NCI-H526 treated with DMSO at 0.1 percent for 48 hours (cell line): ENCODE measurements around the gene ANK2.
"Not testable (repeated sequence)": the region's sequence is repeated elsewhere in the genome, so short reads cannot be mapped to it uniquely, and the experiment has no call there.

Experiments
- DNase-seq: peaks from one replicate; lab custom pipeline; 2025; lab: John Stamatoyannopoulos, UW

The ANK2 gene

DNA sequence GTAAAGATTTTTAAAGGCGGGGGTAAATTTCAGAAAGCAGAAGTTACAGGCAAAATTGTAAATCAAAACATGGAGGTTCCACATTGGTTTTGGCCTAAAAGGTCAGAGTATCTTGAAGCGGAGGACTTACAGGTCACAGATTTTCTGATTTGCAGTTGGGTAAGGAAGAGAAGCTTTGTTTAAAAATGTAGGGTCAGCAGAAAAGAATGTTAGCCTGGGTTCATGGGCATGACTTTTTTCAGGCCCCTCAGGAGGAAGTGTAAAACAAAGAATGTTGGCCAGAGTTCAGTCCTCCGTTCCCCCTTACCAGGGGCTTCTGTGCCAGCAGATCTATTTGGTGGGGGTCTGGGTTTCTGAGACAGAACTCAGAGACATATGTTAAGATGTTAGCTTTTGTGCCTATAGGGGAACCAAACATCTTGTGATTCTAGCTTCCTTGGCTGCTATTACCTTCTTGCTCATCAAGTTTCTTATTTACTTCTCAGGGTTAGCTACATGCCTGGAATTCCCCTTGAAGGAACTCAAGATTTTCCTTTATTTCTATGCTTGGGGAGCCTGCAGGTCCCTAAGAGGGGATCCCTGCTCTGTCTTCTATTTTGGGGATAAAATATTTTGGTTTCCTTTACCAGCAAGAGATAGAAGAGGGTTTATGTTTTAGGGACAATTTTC lies 160.3 kb downstream of the ANK2 start:
- DNase-seq: no peak

DNA sequence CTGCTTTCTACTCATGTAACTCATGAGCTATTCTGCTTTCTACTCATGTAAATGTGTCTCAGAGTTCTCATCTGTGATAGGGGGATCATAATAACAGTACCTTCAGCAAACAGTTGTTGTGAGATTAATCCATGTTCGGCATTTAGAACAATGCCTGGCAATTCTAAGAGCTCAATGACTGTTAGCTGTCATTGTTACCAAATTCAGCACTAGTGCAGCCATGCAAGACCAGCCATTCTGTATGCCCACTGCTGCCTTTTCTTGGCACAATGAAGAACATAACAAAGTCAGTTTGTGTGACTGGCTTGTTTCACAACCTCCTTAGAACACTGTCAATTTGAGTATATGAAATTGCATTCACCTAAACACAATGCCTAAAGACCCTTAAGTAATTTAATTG lies 163.2 kb downstream of the ANK2 start:
- no peak for DNase-seq

DNA sequence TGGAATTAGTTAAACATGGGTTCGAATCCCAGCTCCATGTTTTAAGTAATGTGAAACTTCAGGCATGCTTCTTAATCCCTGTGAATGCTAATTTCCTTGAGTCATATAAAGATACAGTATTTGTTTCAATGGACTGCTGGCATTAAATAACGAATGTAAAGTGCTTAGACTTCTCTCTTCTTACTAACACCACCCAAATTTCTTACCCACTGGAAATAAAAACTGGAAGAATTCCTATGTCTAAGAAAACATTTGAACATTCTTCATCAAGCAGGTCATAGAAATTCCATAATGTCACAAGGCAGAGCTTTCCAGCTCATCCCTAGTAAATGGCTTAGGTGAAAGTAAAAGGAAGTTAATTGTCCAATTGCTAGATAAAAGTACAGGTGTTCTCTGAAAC lies 172.5 kb downstream of the ANK2 start:
- DNase-seq: no peak

DNA sequence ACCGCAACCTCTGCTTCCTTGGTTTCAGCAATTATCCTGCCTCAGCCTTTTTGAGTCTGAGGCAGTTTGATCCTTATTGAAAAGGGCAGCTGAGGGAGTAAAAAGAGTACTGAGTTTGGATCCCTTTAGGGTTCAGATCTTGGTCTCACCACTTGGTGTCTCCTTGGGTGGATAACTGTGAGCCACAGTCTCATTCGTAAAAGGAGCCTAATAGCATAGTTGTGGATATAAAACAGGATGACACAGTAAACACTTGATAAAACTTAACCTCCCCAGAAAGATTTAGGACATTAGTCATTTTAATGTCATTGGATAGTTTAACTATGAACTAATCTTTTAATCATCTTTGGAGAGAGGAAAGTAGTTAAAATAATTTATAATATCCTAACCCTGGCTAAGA lies 173.0 kb downstream of the ANK2 start:
- no peak for DNase-seq

DNA sequence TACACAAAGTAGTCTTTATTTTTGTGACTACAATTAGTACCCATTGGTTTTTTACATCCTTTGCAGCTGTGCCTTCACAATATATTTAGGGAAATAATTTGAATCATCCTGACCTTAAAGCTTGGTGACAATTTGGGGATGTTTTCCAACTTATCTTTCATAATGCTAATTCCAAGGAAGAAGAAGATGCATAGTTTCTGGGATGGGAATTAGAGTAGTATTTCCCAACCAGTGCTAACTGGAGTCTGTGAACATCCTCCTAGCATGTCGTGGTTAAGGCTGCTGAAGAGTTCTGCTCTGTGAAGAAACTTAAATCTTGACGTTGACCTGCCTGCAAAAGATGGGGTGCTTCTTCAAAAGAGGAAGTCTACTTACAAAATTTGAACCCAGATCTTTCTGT lies 173.5 kb downstream of the ANK2 start:
- DNase-seq: no peak

DNA sequence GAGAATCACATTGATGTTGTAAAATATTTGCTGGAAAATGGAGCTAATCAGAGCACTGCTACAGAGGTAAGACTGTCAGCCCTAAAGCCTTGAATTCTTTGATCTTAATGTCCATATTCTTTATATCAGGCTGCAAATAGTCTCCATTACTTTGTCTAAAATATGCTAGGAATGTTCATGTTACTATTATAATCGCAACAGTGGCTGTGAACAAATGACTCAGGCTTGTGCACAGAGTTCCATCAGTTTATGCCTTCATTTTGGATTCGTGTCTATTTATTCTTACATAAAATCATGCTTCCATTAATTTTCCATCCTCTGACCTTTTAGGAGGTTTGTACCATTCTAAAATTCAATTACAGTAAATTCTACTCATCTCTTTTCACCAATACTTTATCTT lies 182.7 kb downstream of the ANK2 start:
- no peak for DNase-seq

DNA sequence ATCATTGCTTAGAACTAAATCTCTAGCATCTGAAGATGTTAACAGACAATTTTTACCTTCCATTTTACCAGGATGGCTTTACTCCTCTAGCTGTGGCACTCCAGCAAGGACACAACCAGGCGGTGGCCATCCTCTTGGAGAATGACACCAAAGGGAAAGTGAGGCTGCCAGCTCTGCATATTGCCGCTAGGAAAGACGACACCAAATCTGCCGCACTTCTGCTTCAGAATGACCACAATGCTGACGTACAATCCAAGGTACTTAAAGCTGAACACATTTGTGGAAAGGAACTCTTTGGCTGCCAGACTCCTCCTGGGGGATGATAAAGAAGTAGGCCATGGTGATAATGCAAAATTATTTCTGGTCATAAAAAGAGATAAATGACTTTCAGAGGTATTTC lies 187.5 kb downstream of the ANK2 start:
- no peak for DNase-seq

DNA sequence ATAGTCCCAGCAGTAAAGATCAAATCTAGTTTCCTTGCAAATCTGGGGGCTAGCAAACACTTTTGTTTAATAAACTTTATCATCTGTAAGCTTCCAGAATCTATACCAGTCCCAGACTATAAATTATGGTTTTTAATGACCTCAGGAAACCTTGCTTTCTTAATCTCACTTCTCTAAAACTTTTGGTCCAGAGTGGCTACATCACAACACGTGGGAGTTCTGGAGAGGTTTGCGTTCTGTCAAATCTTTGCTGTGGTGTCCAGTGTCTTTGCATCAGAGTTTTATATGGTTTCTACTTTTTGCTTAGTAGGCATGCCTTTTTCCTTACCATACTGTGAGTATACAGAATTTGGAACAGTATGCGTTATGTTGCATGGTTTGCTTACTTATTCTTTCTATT lies 193.9 kb downstream of the ANK2 start:
- no peak for DNase-seq

DNA sequence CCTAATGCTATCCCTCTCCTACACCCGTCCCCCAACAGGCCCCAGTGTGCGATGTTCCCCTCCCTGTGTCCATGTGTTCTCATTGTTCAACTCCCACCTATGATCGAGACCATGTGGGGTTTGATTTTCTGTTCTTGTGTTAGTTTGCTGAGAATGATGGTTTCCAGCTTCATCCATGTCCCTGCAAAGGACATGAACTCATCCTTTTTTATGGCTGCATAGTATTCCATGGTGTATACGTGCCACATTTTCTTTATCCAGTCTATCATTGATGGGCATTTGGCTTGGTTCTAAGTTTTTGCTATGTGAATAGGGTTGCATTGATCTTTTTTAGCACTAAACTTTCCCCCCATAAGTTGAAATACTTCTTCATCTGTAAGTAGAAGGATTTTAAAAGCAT lies 195.3 kb downstream of the ANK2 start:
- DNase-seq: not testable (repeated sequence)

DNA sequence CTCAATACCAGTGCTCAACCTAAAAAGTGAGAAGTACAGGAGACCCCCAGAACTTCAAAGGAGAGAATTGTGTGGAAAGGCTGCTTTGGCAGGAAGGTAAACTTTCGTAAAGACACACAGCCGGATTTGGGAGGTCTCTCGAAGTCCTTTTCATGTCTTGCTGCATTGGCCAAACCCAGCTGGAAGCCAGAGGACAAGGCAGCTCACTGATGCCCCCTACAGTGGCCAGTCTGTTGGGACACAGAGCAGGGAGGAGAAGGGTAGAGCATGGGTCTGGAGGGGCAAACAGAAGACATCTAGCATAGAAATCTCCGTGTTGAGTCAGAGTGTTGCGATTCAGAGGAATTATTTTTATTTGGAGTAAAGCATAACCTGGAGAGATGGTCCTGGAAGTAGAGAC lies 198.9 kb downstream of the ANK2 start:
- DNase-seq: no peak

DNA sequence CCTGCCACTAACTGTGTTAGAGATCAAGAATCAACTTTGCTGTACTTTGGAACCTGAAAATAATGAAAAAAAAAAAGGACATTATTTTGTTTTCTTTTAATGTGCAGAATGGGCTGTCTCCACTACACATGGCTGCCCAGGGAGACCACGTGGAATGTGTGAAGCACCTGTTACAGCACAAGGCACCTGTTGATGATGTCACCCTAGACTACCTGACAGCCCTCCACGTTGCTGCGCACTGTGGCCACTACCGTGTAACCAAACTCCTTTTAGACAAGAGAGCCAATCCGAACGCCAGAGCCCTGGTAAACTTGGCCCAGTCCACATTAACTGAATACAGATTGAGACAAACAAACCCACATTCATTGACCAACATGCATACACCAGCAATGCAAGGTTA lies 206.2 kb downstream of the ANK2 start:
- DNase-seq: no peak

DNA sequence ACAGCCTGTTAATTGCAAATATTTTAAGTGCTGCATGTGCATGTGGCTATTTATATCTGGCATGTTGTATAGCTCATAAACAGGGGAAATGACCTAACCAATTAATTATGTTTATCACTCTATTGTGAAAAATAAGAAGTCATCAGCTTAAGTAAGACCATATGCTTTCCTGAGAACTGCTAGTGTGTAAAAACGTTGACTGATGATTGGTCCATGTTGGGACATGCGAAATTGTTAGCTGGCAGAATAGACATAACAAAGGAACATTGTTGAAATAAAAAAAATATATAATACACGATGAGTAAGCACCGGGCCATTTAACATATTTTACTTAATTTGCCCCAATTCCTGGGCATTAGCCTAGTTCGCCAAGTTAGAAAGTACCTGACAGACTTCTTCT lies 207.5 kb downstream of the ANK2 start:
- no peak for DNase-seq

DNA sequence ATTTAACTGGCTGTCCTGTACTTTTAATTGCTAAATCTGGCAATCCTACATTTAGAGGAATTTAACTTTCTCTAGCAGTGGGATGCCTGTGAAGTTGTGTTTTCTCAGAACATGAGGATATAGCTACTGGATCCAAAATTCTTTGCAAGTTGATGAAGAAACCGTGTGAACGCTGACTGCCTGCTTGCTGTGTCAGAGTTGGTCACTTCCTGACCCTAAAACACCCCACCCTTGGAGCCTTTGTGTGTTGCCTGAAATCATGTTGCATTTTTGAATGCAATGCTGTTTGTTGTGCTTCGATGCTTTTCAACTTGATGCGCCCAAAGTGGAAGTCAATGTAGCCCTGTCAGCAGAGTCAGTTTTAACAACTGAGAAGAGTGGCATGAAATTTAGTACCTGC lies 211.2 kb downstream of the ANK2 start:
- no peak for DNase-seq

DNA sequence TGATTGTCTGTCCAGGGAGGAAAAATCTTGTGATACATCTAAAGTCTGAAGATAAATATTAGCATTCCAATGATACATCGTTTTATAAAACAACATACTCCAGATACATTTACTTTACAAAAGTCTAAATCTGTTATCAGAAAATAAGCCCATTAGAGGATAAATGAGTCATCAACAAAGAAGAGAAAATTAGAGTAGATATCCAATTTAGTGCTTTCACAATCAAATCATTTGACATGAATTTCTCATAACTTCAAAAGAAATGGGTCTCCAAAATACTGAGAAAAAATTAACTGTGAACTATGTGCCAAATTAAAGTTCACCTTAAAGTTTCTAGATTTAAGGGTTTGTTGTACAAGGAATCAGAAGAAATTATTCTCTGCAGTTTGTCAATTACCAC lies 213.8 kb downstream of the ANK2 start:
- no peak for DNase-seq

DNA sequence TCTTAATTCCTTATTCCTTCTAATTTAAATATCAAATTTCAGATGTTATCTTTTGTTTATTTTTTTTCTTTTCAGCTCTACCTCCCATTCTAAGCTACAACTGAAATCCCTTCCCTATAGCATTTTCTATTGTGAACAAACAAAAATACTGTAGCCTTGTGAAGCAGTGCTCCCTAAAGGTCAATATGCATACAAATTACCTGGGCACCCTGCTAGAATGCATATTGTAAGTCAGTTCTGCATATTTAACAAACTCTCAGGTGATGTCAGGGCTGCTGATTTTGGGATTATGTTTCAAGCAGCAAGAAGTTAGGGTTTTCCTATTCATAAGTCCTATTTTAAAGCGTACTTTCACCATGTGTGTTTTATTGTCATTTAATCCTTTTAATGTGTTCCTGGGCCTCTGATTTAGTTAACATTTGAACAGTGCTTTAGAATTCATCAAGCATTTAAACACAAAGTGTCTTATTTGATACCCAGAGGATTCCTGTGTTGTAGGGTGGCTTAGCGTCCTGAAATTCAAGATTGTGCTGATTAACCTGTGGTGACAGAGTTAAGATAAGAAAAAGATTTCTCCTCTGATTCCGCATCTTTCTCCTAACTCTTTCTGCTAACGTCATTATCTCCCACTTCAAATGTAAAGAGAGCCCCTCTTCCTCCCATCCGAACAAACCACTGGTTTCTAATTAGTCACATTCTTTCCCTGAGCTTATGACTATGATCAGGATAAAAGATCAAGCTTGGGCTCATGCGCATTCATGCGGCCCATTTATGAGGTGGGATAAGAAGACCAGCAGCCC lies 221.3 kb downstream of the ANK2 start:
- DNase-seq: no peak

DNA sequence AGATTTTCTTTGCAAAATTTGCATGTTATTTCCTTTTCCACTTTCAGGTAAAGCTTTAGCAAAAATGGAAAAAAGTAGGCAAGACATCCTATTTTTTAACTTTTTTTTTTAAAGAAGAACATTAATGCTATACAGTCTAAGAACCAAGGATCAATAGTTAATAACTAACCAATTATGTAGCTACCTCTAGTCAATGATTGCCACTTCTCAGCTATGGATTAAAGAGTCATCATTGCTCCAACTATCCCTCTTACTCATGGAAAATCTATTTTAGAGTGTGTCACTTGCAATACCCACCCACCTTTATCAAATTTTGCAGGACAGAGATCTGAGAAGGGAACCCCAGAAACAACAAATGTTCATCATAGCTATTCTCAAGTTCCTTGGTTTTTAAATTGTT lies 223.1 kb downstream of the ANK2 start:
- DNase-seq: no peak

DNA sequence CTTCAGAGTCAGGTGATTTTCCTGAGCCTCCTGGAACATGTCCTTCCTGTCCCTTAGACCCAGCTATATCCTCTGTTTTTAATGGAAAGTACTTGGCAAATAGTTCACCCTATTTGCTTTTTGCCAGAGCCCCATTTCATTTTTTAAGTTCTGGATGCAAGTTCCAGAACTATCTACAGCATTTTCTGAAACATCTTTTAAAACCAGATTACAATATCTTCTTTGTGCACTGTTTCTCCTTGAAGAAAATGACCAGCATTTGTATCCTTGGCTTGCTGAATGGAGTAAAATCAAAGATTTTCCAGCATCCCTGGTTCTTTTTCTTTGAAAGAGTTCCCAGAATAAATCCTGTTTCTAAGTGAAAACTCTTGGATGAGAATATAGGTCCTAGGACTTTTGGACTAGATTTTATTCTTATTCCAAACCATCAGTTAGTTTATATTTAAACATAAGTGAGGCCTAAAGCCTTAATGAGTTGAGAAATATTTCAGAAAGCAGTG lies 224.3 kb downstream of the ANK2 start:
- no peak for DNase-seq

DNA sequence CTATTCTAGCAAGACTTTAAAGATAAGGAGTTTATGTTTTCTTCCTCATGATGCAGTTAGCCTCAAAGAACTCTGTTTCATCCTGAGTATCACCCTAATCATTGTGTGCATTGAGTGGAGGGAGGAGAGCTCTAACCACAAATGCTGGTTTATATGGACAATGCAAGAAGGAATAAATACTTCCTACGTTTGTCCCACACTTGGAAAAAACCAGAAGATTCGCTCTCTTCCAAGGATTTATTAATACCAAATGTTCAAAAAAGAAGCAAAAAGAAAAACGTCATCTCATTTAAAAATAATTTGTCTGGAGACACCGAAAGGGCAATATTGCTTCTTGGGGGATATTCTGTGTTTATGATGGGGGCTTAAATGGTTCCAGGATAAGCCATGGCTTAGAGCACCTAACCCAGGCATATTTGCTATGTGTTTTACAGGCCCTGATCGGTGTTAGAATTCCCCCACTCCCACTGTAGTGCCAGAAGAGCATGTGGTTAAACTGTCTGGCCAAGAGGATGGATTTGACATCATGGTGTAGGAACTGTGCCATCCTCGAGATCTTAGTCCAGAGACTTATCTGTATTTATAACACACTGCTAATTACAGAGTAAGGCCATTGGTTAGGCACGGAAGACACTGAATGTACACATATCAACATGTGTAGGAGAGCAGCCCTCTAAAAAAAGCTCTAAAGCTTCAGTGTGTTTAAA lies 227.2 kb downstream of the ANK2 start:
- no peak for DNase-seq

DNA sequence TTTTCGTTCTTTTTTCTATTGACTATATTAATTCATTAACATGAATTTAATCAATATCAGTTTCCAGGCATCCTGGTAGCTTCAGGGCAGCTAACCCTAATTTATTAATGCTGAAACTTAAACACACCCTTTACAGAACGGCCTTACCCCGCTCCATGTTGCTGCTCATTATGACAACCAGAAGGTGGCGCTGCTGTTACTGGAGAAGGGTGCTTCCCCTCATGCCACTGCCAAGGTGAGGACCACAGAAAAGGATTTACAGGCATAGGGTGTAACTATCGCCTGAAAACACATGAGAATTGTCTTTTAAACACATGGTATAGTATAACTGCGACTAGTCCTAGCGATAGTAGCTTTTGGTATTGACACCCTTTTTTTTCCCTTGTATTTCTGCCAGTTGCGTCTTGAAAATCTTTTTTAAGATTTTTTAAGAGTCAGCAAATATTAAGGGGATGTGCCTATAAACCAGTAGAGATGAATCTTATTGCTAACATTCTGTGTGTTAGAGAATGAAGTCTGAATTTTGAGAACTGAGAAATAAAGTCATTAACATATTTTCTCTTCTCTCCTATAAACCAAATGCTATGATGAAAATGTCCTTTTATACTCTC lies 229.0 kb downstream of the ANK2 start:
- DNase-seq: peak; percentile 52

DNA sequence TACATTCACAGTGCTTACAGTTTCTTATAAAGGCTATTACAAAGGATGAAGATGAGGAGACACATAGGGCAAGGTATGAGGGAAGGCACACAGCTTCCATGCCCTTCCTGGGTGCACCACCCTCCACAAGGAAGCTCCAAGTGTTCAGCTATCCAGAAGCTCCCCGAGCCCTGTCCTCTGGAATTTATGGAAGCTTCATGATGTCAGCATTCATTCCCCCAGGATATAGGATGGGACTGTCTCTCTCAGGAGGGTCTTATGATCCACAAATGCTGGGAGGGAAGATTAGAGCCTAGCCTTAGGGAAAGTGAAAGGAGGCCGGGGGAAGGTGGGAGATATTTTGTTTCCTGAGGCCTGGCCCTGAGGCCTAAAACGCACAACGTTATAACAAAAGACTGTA lies 236.0 kb downstream of the ANK2 start:
- no peak for DNase-seq

DNA sequence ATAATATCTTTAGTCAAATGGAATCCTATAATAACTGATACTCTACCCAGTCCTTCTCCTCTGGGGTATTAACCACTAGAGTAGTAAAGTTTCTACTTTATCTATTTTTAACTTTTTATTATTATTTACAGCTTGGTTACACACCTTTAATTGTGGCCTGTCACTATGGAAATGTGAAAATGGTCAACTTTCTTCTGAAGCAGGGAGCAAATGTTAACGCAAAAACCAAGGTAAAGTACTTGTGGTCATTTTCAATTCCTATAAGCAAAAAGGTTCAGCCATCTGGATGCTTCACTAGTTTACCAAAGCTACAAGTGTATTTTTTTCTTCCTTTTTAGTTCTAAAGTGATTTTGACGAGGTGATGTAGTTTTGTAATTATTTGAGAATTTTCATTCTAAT lies 238.8 kb downstream of the ANK2 start:
- DNase-seq: no peak

DNA sequence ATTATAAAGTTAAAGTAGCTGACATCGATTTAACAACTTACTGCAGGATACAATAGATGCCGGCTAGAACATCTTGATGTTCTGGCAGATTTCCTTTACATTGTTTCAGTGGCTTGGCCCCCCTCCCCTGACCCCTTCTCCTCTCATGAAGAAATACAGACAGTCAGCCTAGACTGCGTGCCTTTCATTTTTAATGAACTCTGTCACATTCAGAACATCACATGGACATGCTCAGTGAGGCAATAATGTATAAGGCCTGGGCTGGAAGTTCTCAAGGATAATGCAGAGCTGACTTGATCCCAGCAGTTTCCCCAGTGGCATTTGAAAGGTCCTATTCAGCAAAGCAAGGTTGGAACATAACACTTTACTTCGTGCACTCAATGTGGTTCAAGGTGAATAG lies 239.2 kb downstream of the ANK2 start:
- DNase-seq: no peak

DNA sequence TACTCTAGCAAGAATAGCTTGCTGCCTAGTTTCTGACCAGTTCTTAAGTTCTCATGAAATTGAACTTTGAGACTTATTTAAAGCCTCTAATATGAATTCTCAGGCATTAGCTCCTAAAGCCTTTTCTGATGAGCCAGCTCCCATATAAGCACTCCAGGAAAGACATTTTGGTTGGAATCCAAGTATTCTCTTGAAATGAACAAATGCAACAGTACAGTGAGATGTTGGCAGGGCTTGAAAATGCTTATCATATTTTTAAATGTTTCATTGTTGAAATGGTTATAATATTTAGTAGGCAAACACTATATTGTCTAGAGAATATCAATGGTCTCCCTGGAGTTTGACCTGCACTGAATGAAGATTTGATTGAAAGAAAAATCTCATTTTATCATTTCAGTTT lies 240.3 kb downstream of the ANK2 start:
- no peak for DNase-seq
